Peyer's patch (tissue), 4 donors: Measurements from ENCODE around the gene SFRP5.

ENCODE experiments used
- POLR2A ChIP-seq, 2 donors: fragments of 450-650 bp; IDR thresholded peaks; one replicate each; pipeline ENCODE4 v1.5.1; 2017; ENCODE audit warnings: antibody characterized with exemption in 2 of 2, mild to moderate bottlenecking in 2 of 2, moderate library complexity in 2 of 2
- TF ChIP-seq, protein P1 (sequence below), 6 experiments: fragments of 450-650 bp in 4 of 6; fragments of 200-600 bp in 2 of 6; sonication (generic) in 1 of 6; IDR thresholded peaks; one replicate each; pipeline ENCODE4 v1.5.1; 2017 to 2019; ENCODE audit warnings: antibody characterized with exemption in 6 of 6, mild to moderate bottlenecking in 3 of 6, moderate library complexity in 1 of 6

DNA sequence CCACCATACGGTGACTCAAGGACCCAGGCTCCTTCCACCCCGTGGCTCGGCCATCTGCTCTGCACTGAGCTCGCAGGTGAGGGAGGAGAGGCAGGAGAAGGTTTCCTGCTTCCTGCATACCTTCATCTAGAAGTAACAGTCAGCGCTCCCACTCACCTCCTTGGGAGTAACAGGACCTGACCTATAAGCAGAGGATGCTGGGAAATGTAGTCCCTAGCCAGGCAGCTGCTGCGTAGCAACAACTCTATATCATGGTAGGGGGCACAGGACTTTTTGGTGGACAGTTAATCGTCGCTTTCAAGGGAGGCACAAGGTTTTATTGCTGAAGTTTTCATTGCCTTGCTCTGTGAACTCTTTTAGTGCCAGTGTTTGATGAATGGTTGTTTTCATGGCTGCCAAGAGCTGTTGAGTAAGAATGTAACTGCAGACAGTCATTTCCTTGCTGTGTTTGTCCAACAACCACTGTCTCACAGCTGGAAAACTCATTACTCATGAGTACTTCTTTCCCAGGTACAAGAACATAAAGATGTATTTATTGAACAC is 45.1 kb downstream of the SFRP5 start:
- TF ChIP-seq, protein P1, sequence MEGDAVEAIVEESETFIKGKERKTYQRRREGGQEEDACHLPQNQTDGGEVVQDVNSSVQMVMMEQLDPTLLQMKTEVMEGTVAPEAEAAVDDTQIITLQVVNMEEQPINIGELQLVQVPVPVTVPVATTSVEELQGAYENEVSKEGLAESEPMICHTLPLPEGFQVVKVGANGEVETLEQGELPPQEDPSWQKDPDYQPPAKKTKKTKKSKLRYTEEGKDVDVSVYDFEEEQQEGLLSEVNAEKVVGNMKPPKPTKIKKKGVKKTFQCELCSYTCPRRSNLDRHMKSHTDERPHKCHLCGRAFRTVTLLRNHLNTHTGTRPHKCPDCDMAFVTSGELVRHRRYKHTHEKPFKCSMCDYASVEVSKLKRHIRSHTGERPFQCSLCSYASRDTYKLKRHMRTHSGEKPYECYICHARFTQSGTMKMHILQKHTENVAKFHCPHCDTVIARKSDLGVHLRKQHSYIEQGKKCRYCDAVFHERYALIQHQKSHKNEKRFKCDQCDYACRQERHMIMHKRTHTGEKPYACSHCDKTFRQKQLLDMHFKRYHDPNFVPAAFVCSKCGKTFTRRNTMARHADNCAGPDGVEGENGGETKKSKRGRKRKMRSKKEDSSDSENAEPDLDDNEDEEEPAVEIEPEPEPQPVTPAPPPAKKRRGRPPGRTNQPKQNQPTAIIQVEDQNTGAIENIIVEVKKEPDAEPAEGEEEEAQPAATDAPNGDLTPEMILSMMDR (IDR thresholded peaks at IDR 0.05) = no peak
- TF ChIP-seq POLR2A (IDR thresholded peaks at IDR 0.05) = peak in 1 of 2 donors; percentile 52
